HCT116 (cell line): ENCODE measurements around the gene SPDEF. TPM values are rescaled to one million over a fixed set of nuclear protein-coding genes. Genes with fewer than 3 reads are reported as not detected.

Experiments
- ATAC-seq: fragments of 200-7000 bp; cut with Tn5 transposase; 2 replicates; pipeline ENCODE4 v1.9.1; 2020; ENCODE audit warnings: mild to moderate bottlenecking, moderate library complexity
- BruUV-seq: library from RNA; stranded (reverse); fragments of 400-500 nt; replicated peaks from 2 replicates; lab custom pipeline; 2021; lab: Mats Ljungman, UMichigan
- CTCF ChIA-PET: fragments of 300-600 bp; sonication (Branson Sonifier 250); formaldehyde crosslinking; loops from one replicate; lab custom pipeline; 2021; ENCODE audit warnings: antibody characterized with exemption; lab: Charles Lee
- POLR2A ChIA-PET: fragments of 300-600, 350-600 bp; sonication (Branson Sonifier 250); formaldehyde crosslinking; loops from one replicate; lab custom pipeline; 2021; ENCODE audit warnings: antibody characterized with exemption; lab: Charles Lee
- RAD21 ChIA-PET, 2 experiments: fragments of 300-600 bp; sonication (Branson Sonifier 250); formaldehyde crosslinking; loops; one replicate each; lab custom pipeline; 2023; ENCODE audit warnings: low total read pairs in 2 of 2; ENCODE audit not compliant: uncharacterized antibody in 2 of 2, unreplicated experiment in 2 of 2, low non-redundant PET in 1 of 2; lab: Charles Lee
- DNase-seq: peaks from one replicate; pipeline ENCODE4 v3.0.0-alpha.2; 2010; ENCODE audit warnings: low read depth, low spot score
- H2AFZ ChIP-seq: fragments of 200-600 bp; shearing (Covaris generic), sonication (generic); 2 replicates; pipeline ENCODE4 v1.6.1; 2017; ENCODE audit warnings: low read depth, mixed run types, mixed read lengths, antibody characterized with exemption, low read length; ENCODE audit not compliant: poor library complexity, severe bottlenecking
- H3K27ac ChIP-seq: 2 replicates; pipeline ENCODE4 v1.5.1; 2012; ENCODE audit warnings: low read depth, low read length
- H3K27me3 ChIP-seq: fragments of 200-600 bp; sonication (generic); 2 replicates; pipeline ENCODE4 v1.6.1; 2016; ENCODE audit warnings: mixed run types, low read length, mixed read lengths; ENCODE audit not compliant: insufficient read depth
- H3K36me3 ChIP-seq, 2 experiments: fragments of 200-500 bp in 1 of 2; fragments of 200-600 bp in 1 of 2; sonication (Bioruptor generic) in 1 of 2; sonication (generic) in 1 of 2; 2 replicates each; pipeline versions ENCODE4 v1.5.1 to v1.6.1; 2014 to 2016; ENCODE audit warnings: low read length in 2 of 2, inconsistent platforms in 1 of 2, mixed read lengths in 1 of 2, mixed run types in 1 of 2; ENCODE audit not compliant: insufficient read depth in 2 of 2, control insufficient read depth in 1 of 2
- H3K4me1 ChIP-seq, 2 experiments: fragments of 200-600 bp in 1 of 2; sonication (generic) in 1 of 2; 2 replicates each; pipeline versions ENCODE4 v1.5.1 to v1.6.1; 2012 to 2017; ENCODE audit warnings: low read length in 2 of 2, inconsistent platforms in 1 of 2, mild to moderate bottlenecking in 1 of 2, mixed read lengths in 1 of 2, mixed run types in 1 of 2, moderate library complexity in 1 of 2; ENCODE audit not compliant: insufficient read depth in 2 of 2, control insufficient read depth in 1 of 2
- H3K4me2 ChIP-seq: fragments of 200-600 bp; sonication (generic); 2 replicates; pipeline ENCODE4 v1.6.1; 2017; ENCODE audit warnings: mixed run types, low read length, mixed read lengths
- H3K4me3 ChIP-seq, 2 experiments: fragments of 200-600 bp in 1 of 2; sonication (generic) in 1 of 2; replicated peaks in 1 of 2; 2 replicates each; pipeline ENCODE4 v1.5.1; 2011 to 2016; ENCODE audit warnings: low read length in 2 of 2, control low read depth in 1 of 2, low read depth in 1 of 2, mild to moderate bottlenecking in 1 of 2, mixed read lengths in 1 of 2, mixed run types in 1 of 2
- H3K79me2 ChIP-seq: fragments of 200-600 bp; sonication (generic); 2 replicates; pipeline ENCODE4 v1.6.1; 2017; ENCODE audit warnings: mild to moderate bottlenecking, mixed run types, low read length, moderate library complexity, mixed read lengths; ENCODE audit not compliant: insufficient read depth
- H3K9ac ChIP-seq: fragments of 200-600 bp; sonication (generic); 2 replicates; pipeline ENCODE4 v1.6.1; 2016; ENCODE audit warnings: low read length, mixed read lengths
- H3K9me2 ChIP-seq: fragments of 200-600 bp; sonication (generic), shearing (Covaris generic); 2 replicates; pipeline ENCODE4 v1.6.1; 2017; ENCODE audit warnings: mixed run types, mild to moderate bottlenecking, moderate library complexity; ENCODE audit not compliant: insufficient read depth
- H3K9me3 ChIP-seq, 2 experiments: fragments of 200-500 bp in 1 of 2; fragments of 200-600 bp in 1 of 2; sonication (Bioruptor generic) in 1 of 2; sonication (generic) in 1 of 2; 2 replicates each; pipeline ENCODE4 v1.6.1; 2014 to 2017; ENCODE audit warnings: low read length in 2 of 2, mixed read lengths in 2 of 2, inconsistent platforms in 1 of 2, low read depth in 1 of 2, mild to moderate bottlenecking in 1 of 2, mixed run types in 1 of 2, moderate library complexity in 1 of 2; ENCODE audit not compliant: control insufficient read depth in 1 of 2, insufficient read depth in 1 of 2
- H4K20me1 ChIP-seq: fragments of 200-600 bp; sonication (generic), shearing (Covaris generic); 2 replicates; pipeline ENCODE4 v1.6.1; 2017; ENCODE audit warnings: mixed run types, mild to moderate bottlenecking, moderate library complexity; ENCODE audit not compliant: insufficient read depth
- ATF3 ChIP-seq: IDR thresholded peaks from 2 replicates; pipeline ENCODE4 v1.6.1; 2012
- CEBPB ChIP-seq: IDR thresholded peaks from 2 replicates; pipeline ENCODE4 v1.6.1; 2012; ENCODE audit warnings: low read depth
- CTCF ChIP-seq, 3 experiments: fragments of 200-600 bp in 1 of 3; sonication (generic) in 1 of 3; IDR thresholded peaks in 2 of 3; conservative IDR thresholded peaks in 1 of 3; 2 replicates each; pipeline ENCODE4 v1.5.1; 2012 to 2017; ENCODE audit warnings: low read depth in 2 of 3, low read length in 2 of 3, antibody characterized with exemption in 1 of 3, borderline replicate concordance in 1 of 3, control low read depth in 1 of 3, mild to moderate bottlenecking in 1 of 3, mixed read lengths in 1 of 3, mixed run types in 1 of 3, moderate library complexity in 1 of 3; ENCODE audit not compliant: insufficient read depth in 1 of 3
- ELF1 ChIP-seq: IDR thresholded peaks from 2 replicates; pipeline ENCODE4 v1.6.1; 2012; ENCODE audit warnings: low read depth, borderline replicate concordance
- EZH2 ChIP-seq: fragments of 200-600 bp; sonication (generic); IDR thresholded peaks from 2 replicates; pipeline ENCODE4 v1.6.1; 2017; ENCODE audit warnings: antibody characterized with exemption, mixed run types
- EZH2phosphoT487 ChIP-seq: fragments of 200-600 bp; IDR thresholded peaks from 2 replicates; pipeline ENCODE4 v1.6.1; 2018; ENCODE audit warnings: antibody characterized with exemption, borderline replicate concordance
- FOSL1 ChIP-seq: IDR thresholded peaks from 2 replicates; pipeline ENCODE4 v1.6.1; 2012; ENCODE audit warnings: low read depth
- JUND ChIP-seq: IDR thresholded peaks from 2 replicates; pipeline ENCODE4 v1.6.1; 2012
- MAX ChIP-seq: IDR thresholded peaks from 2 replicates; pipeline ENCODE4 v1.6.1; 2012
- POLR2A ChIP-seq: IDR thresholded peaks from 2 replicates; pipeline ENCODE4 v1.7.0; 2011; ENCODE audit warnings: borderline replicate concordance; ENCODE audit not compliant: insufficient read depth, insufficient read length; ENCODE audit errors: extremely low read depth
- POLR2AphosphoS5 ChIP-seq: IDR thresholded peaks from 2 replicates; pipeline ENCODE4 v1.6.1; 2011; ENCODE audit warnings: mild to moderate bottlenecking, low read depth, low read length, moderate library complexity
- RAD21 ChIP-seq: IDR thresholded peaks from 2 replicates; pipeline ENCODE4 v1.6.1; 2012; ENCODE audit warnings: low read depth, mild to moderate bottlenecking
- REST ChIP-seq: IDR thresholded peaks from 2 replicates; pipeline ENCODE4 v1.6.1; 2012; ENCODE audit warnings: low read depth
- SP1 ChIP-seq: IDR thresholded peaks from 2 replicates; pipeline ENCODE4 v1.6.1; 2012; ENCODE audit warnings: low read depth
- SRF ChIP-seq: IDR thresholded peaks from 2 replicates; pipeline ENCODE4 v1.6.1; 2012; ENCODE audit warnings: low read depth
- TCF7L2 ChIP-seq: IDR thresholded peaks from 2 replicates; pipeline ENCODE4 v1.7.0; 2011; ENCODE audit warnings: borderline replicate concordance, inconsistent platforms; ENCODE audit not compliant: insufficient read depth, insufficient read length; ENCODE audit errors: extremely low read depth
- YY1 ChIP-seq: IDR thresholded peaks from 2 replicates; pipeline ENCODE4 v1.6.1; 2011; ENCODE audit warnings: low read length, low read depth, moderate library complexity, mild to moderate bottlenecking; ENCODE audit not compliant: insufficient replicate concordance; ENCODE audit errors: extremely low read depth
- ZFX ChIP-seq: fragments of 450-650 bp; IDR thresholded peaks from 2 replicates; pipeline ENCODE4 v1.6.1; 2017
- ZNF274 ChIP-seq: fragments of 200-500 bp; sonication (Bioruptor generic); IDR thresholded peaks from 2 replicates; pipeline ENCODE4 v1.6.1; 2014; ENCODE audit warnings: mild to moderate bottlenecking, low read depth, low read length, inconsistent platforms
- intact Hi-C: fragments of 100-400 bp; cut with micrococcal nuclease; formaldehyde crosslinking; loops from 2 replicates; pipeline ENCODE4 v1.10.0; 2022
- total RNA-seq: library from RNA; stranded (reverse); gene quantifications from one replicate; pipeline ENCODE4 v1.2.1, GENCODE V29; 2021; ENCODE audit not compliant: unreplicated experiment

Gene SPDEF
- total RNA-seq, 1 experiment from 2014 or later: 0.39 TPM

GRCh38 chr6:34553146-34553545 is 3.0 kb downstream of the SPDEF start:
- intact Hi-C loops: no loop called here
- BruUV-seq: no TSS peak
- ChIA-PET POLR2A (no interaction called here), CTCF (no interaction called here), RAD21 (no interaction called here)
- Histone ChIP-seq H3K9me3 (peaks cover 0 to 1% of the 10 kb centered on the region in 2 experiments; a peak in 1 of 4 replicates), H3K79me2 (no peaks in the 10 kb centered on the region), H3K4me3 (no peak overlapping the region), H3K27me3 (no peaks in the 10 kb centered on the region), H3K9me2 (no peaks in the 10 kb centered on the region), H3K9ac (no peak overlapping the region), H3K4me1 (peaks cover 0 to 1% of the 10 kb centered on the region in 2 experiments; a peak in 2 of 4 replicates), H4K20me1 (no peaks in the 10 kb centered on the region), H3K27ac (no peak overlapping the region), H3K4me2 (no peak overlapping the region), H2AFZ (no peak overlapping the region)
- DNase-seq: no peak
- TF ChIP-seq ELF1: no peak
- no peak for TF ChIP-seq SRF
- TF ChIP-seq ZNF274: no peak
- no peak for TF ChIP-seq ATF3
- no peak for TF ChIP-seq YY1
- no peak for TF ChIP-seq SP1
- no peak for TF ChIP-seq CEBPB
- TF ChIP-seq POLR2A: no peak
- TF ChIP-seq EZH2phosphoT487: no peak
- TF ChIP-seq RAD21: no peak
- no peak for TF ChIP-seq REST
- TF ChIP-seq POLR2AphosphoS5: no peak
- no peak for TF ChIP-seq CTCF (IDR thresholded peaks at IDR 0.05 in 2 of 3, conservative IDR thresholded peaks at IDR 0.05 in 1 of 3; ENCODE audit: borderline replicate concordance in 1 of 3, insufficient read depth in 1 of 3, low read depth in 2 of 3, low read length in 2 of 3)
- no peak for TF ChIP-seq ZFX
- TF ChIP-seq EZH2: no peak
- TF ChIP-seq TCF7L2: no peak
- no peak for TF ChIP-seq FOSL1
- no peak for TF ChIP-seq MAX
- no peak for TF ChIP-seq JUND
- TF ChIP-seq, all 23 proteins: peak for 0
- no peaks in the 10 kb centered on the region for H3K36me3 ChIP-seq
- ATAC-seq: no peak
